ENCODE data around the gene MCF2L2. TPM values are rescaled to one million over a fixed set of nuclear protein-coding genes. Genes with fewer than 3 reads are reported as not detected.

MCF2L2 gene
- total RNA-seq, 1 experiment from 2014 or later, result 1.7 TPM

DNA sequence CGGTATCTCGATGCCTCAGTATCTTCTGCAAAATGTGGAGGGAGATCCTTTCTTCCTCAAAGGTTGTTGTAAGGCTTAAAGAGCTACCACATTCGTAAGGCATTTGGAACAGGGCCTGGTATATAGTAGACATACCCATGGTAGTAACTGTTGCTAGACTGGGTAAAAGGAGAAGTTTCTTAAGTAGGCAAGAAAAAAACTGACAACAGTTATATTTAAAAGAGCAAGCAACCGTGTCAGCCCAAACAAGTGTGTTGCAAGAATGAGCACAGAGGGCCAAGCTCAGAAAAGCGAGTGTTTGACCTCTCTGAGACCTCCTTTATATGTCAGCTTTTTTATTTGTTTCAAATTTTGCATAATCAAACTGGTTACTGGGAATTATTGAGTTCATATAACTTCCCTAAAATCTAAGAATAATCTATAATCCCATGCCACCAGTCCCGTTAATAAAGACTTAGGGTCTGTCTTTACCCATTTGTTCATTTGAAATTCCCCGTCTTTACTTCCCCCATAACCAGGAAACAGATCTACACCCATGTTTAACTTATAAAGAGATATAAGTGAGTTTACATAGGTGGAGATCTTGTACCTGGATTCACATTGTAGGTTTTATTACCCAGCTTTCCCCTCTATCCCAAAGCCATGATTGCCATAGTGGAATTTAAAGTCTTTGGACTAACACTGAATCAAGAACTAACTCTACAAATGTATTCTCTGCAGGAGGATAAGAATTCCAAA, 168.1 kb downstream of the MCF2L2 start:
- Histone ChIP-seq H3K36me3 (ENCODE audit: low read depth) (peaks cover 30% of the 10 kb centered on the region), H3K79me2 (ENCODE audit: low read depth) (peaks cover 98% of the 10 kb centered on the region), H3K9me2 (ENCODE audit: insufficient read depth) (no peaks in the 10 kb centered on the region), H4K20me1 (ENCODE audit: insufficient read depth) (peaks cover 4% of the 10 kb centered on the region; the same call in 1 of the 2 replicates), H3K27ac (0 out of 2 replicates have a peak overlapping the region, but pooled peaks have one; percentile 3), H3K4me3 (no peak overlapping the region), H3K9me3 (ENCODE audit: insufficient read depth, low read depth) (no peaks in the 10 kb centered on the region), H2AFZ (no peak overlapping the region), H3F3A (ENCODE audit: insufficient read depth, low read depth) (peaks cover 31% of the 10 kb centered on the region), H3K4me2 (0 out of 2 replicates have a peak overlapping the region, but pooled peaks have one; percentile 0), H3K27me3 (ENCODE audit: insufficient read depth, low read depth) (no peaks in the 10 kb centered on the region), H3K4me1 (replicated peaks; ENCODE audit: insufficient read depth) (peaks cover 55% of the 10 kb centered on the region)
- ChIA-PET POLR2A (ENCODE audit: unreplicated experiment) (interaction anchor here (0.7 to 1.0 kb wide), 2 partner anchors 12 to 25 kb away, joined by 4 to 15 read pairs; no protein-coding TSS in a partner anchor), CTCF (interaction anchor here (0.7 kb wide), 1 partner anchor 22 kb away, joined by 4 read pairs; no protein-coding TSS in a partner anchor)
- DNase-seq, result no peak
- intact Hi-C loops (cut with micrococcal nuclease; ENCODE audit: unreplicated experiment), result no loop called here
- TF ChIP-seq, protein P1, sequence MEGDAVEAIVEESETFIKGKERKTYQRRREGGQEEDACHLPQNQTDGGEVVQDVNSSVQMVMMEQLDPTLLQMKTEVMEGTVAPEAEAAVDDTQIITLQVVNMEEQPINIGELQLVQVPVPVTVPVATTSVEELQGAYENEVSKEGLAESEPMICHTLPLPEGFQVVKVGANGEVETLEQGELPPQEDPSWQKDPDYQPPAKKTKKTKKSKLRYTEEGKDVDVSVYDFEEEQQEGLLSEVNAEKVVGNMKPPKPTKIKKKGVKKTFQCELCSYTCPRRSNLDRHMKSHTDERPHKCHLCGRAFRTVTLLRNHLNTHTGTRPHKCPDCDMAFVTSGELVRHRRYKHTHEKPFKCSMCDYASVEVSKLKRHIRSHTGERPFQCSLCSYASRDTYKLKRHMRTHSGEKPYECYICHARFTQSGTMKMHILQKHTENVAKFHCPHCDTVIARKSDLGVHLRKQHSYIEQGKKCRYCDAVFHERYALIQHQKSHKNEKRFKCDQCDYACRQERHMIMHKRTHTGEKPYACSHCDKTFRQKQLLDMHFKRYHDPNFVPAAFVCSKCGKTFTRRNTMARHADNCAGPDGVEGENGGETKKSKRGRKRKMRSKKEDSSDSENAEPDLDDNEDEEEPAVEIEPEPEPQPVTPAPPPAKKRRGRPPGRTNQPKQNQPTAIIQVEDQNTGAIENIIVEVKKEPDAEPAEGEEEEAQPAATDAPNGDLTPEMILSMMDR (conservative IDR thresholded peaks at IDR 0.05), result no peak
- TF ChIP-seq EZH2 (IDR thresholded peaks at IDR 0.05; ENCODE audit: low read depth), result no peak
- BruUV-seq (replicated peaks), result no TSS peak

DNA sequence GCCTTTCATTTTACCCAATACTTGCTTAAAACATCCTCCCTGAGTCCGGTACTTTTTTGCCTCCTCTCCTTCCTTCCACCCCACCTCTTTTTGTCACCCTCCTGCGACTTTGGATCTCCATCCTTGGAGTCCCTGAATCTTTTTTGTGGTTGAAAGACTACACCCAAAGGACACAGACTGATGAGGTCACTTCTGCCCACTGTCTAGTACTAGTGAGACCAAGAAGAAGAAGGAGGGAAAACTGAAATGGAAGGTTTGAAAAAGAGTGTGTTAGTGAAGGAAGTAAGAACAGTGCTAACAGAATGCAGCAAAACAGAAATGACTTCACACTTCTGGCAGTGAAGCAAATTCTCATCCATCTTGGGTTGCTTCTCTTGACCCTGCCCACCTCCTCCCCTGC, 168.8 kb downstream of the MCF2L2 start:
- H3F3A ChIP-seq (ENCODE audit: insufficient read depth, low read depth), result peaks cover 31% of the 10 kb centered on the region
- H3K4me2 ChIP-seq, result no peak overlapping the region
- TF ChIP-seq EZH2 (IDR thresholded peaks at IDR 0.05; ENCODE audit: low read depth), result no peak
- TF ChIP-seq, protein P1 (conservative IDR thresholded peaks at IDR 0.05), result no peak
- BruUV-seq (replicated peaks), result no TSS peak
- DNase-seq, result no peak
- intact Hi-C loops (cut with micrococcal nuclease; ENCODE audit: unreplicated experiment), result no loop called here
- peaks cover 25% of the 10 kb centered on the region for H3K36me3 ChIP-seq (ENCODE audit: low read depth)
- peaks cover 98% of the 10 kb centered on the region for H3K79me2 ChIP-seq (ENCODE audit: low read depth)
- no peaks in the 10 kb centered on the region for H3K27me3 ChIP-seq (ENCODE audit: insufficient read depth, low read depth)
- POLR2A ChIA-PET (ENCODE audit: unreplicated experiment), result no interaction called here
- H3K4me3 ChIP-seq, result no peak overlapping the region
- no peak overlapping the region for H2AFZ ChIP-seq
- H3K9me2 ChIP-seq (ENCODE audit: insufficient read depth), result no peaks in the 10 kb centered on the region
- peaks cover 4% of the 10 kb centered on the region; the same call in 1 of the 2 replicates for H4K20me1 ChIP-seq (ENCODE audit: insufficient read depth)
- peaks cover 52% of the 10 kb centered on the region for H3K4me1 ChIP-seq (replicated peaks; ENCODE audit: insufficient read depth)
- CTCF ChIA-PET, result no interaction called here
- H3K9me3 ChIP-seq (ENCODE audit: insufficient read depth, low read depth), result no peaks in the 10 kb centered on the region
- H3K27ac ChIP-seq, result no peak overlapping the region

- no peak overlapping the region for H2AFZ ChIP-seq
- H3K9me3 ChIP-seq (ENCODE audit: insufficient read depth, low read depth), result no peaks in the 10 kb centered on the region
- H4K20me1 ChIP-seq (ENCODE audit: insufficient read depth), result peaks cover 4% of the 10 kb centered on the region; the same call in 1 of the 2 replicates
- H3K79me2 ChIP-seq (ENCODE audit: low read depth), result peaks cover 97% of the 10 kb centered on the region
- no peak overlapping the region for H3K27ac ChIP-seq
- TF ChIP-seq, protein P1 (conservative IDR thresholded peaks at IDR 0.05), result no peak
- TF ChIP-seq EZH2 (IDR thresholded peaks at IDR 0.05; ENCODE audit: low read depth), result no peak
- H3K4me2 ChIP-seq, result no peak overlapping the region
- H3K27me3 ChIP-seq (ENCODE audit: insufficient read depth, low read depth), result no peaks in the 10 kb centered on the region
- intact Hi-C loops (cut with micrococcal nuclease; ENCODE audit: unreplicated experiment), result no loop called here
- ChIA-PET POLR2A (ENCODE audit: unreplicated experiment) (no interaction called here), CTCF (no interaction called here)
- no peak overlapping the region for H3K4me3 ChIP-seq
- H3F3A ChIP-seq (ENCODE audit: insufficient read depth, low read depth), result peaks cover 28% of the 10 kb centered on the region
- DNase-seq, result peak in 1 of 2 experiments; percentile 29
- peaks cover 25% of the 10 kb centered on the region for H3K36me3 ChIP-seq (ENCODE audit: low read depth)
- BruUV-seq (replicated peaks), result no TSS peak
- no peaks in the 10 kb centered on the region for H3K9me2 ChIP-seq (ENCODE audit: insufficient read depth)
- peaks cover 47% of the 10 kb centered on the region for H3K4me1 ChIP-seq (replicated peaks; ENCODE audit: insufficient read depth)
Observed at GRCh38 chr3:183259087-183259486, 169.3 kb downstream of the MCF2L2 start.
